Smooth muscle cell (in vitro differentiated cells): Measurements from ENCODE around the gene TMEM190. TPM values are rescaled to one million over a fixed set of nuclear protein-coding genes. Genes with fewer than 3 reads are reported as not detected.

Experiments used
- DNase-seq: peaks from one replicate; lab custom pipeline; 2025; ENCODE audit not compliant: unreplicated experiment; lab: John Stamatoyannopoulos, UW
- H2AFZ ChIP-seq: fragments of 200-600 bp; sonication (generic); 2 replicates; pipeline ENCODE4 v1.6.0; 2016; ENCODE audit warnings: antibody characterized with exemption, low read depth, mild to moderate bottlenecking
- H3F3A ChIP-seq: fragments of 200-600 bp; sonication (generic); 2 replicates; pipeline ENCODE4 v1.6.0; 2017; ENCODE audit warnings: antibody characterized with exemption, low read depth
- H3K27ac ChIP-seq: fragments of 200-600 bp; sonication (generic); 2 replicates; pipeline ENCODE4 v1.5.1; 2016; ENCODE audit warnings: low read depth, mild to moderate bottlenecking
- H3K27me3 ChIP-seq: fragments of 200-600 bp; sonication (generic); 2 replicates; pipeline ENCODE4 v1.6.1; 2016; ENCODE audit warnings: low read depth, mild to moderate bottlenecking
- H3K36me3 ChIP-seq: fragments of 200-600 bp; sonication (generic); 2 replicates; pipeline ENCODE4 v1.5.1; 2016; ENCODE audit warnings: low read depth
- H3K4me1 ChIP-seq: fragments of 200-600 bp; sonication (generic); 2 replicates; pipeline ENCODE4 v1.5.1; 2016; ENCODE audit warnings: low read depth
- H3K4me2 ChIP-seq: fragments of 200-600 bp; sonication (generic); 2 replicates; pipeline ENCODE4 v1.6.0; 2016; ENCODE audit warnings: mild to moderate bottlenecking
- H3K4me3 ChIP-seq: fragments of 200-600 bp; sonication (generic); 2 replicates; pipeline ENCODE4 v1.5.1; 2016; ENCODE audit warnings: mild to moderate bottlenecking
- H3K79me2 ChIP-seq: fragments of 200-600 bp; sonication (generic); 2 replicates; pipeline ENCODE4 v1.6.0; 2016; ENCODE audit warnings: low read depth, mild to moderate bottlenecking
- H3K9ac ChIP-seq: fragments of 200-600 bp; sonication (generic); 2 replicates; pipeline ENCODE4 v1.6.0; 2016; ENCODE audit warnings: low read depth
- H3K9me3 ChIP-seq: fragments of 200-600 bp; sonication (generic); replicated peaks from 2 replicates; pipeline ENCODE4 v1.5.1; 2016; ENCODE audit warnings: low read depth
- H4K20me1 ChIP-seq: fragments of 200-600 bp; sonication (generic); 2 replicates; pipeline ENCODE4 v1.6.0; 2016; ENCODE audit warnings: low read depth
- CTCF ChIP-seq: fragments of 200-600 bp; sonication (generic); IDR thresholded peaks from 2 replicates; pipeline ENCODE4 v1.5.1; 2017; ENCODE audit warnings: borderline replicate concordance, mild to moderate bottlenecking, antibody characterized with exemption; ENCODE audit not compliant: insufficient read depth, poor library complexity, severe bottlenecking
- WGBS: methylation state at CpG from one replicate; pipeline ENCODE4 v1.1.7; 2016; ENCODE audit warnings: low lambda C conversion rate; 5-methylcytosine and 5-hydroxymethylcytosine counted together
- polyA plus RNA-seq: library from polyadenylated mRNA; unstranded; fragments of >200 nt; fragmentation: Nextera tagmentation; extraction: Ambion mirVana; gene quantifications from 2 replicates; pipeline ENCODE4 v1.2.1, GENCODE V29; 2016
- total RNA-seq: library from RNA; depleted of rRNA; stranded (reverse); fragments of >200 nt; gene quantifications from 2 replicates; pipeline ENCODE4 v1.2.3, GENCODE V29; 2014

TMEM190 gene
- total and polyA plus RNA-seq, 2 experiments from 2014 or later = 8.2 TPM; not detected in 1

- no peaks in the 10 kb centered on the region for H3K9me3 ChIP-seq
- H3K4me2 ChIP-seq = peak overlapping the region; percentile 91
- no peaks in the 10 kb centered on the region for H3K36me3 ChIP-seq
- no peaks in the 10 kb centered on the region for H3F3A ChIP-seq
- H3K4me1 ChIP-seq = no peaks in the 10 kb centered on the region
- no peak for TF ChIP-seq CTCF
- no peak overlapping the region for H3K27ac ChIP-seq
- H4K20me1 ChIP-seq = no peaks in the 10 kb centered on the region
- WGBS = 3% methylated on average over 43 of the region's 72 CpGs
- no peak overlapping the region for H2AFZ ChIP-seq
- no peaks in the 10 kb centered on the region for H3K79me2 ChIP-seq
- H3K27me3 ChIP-seq = peaks cover 20% of the 10 kb centered on the region
- DNase-seq = peak; percentile 71
- H3K4me3 ChIP-seq = peak overlapping the region; percentile 56
- no peak overlapping the region for H3K9ac ChIP-seq
Observed at GRCh38 chr19:55353803-55354697, 22.6 kb upstream of the TMEM190 start.

GRCh38 chr19:55354698-55355212 lies 21.9 kb upstream of the TMEM190 start, which contains the start of gene COX6B2:
COX6B2 (minus strand) TSS chr19:55354719; CDS start chr19:55354521, 198 bp downstream.
- Histone ChIP-seq H3K79me2 (no peaks in the 10 kb centered on the region), H3K4me1 (no peaks in the 10 kb centered on the region), H3K36me3 (no peaks in the 10 kb centered on the region), H4K20me1 (no peaks in the 10 kb centered on the region), H3K27ac (no peak within 1 kb of the TSS), H3K9ac (no peak within 1 kb of the TSS), H3F3A (no peaks in the 10 kb centered on the region), H2AFZ (no peak within 1 kb of the TSS), H3K4me3 (peak within 1 kb of the TSS; percentile 56), H3K27me3 (peaks cover 20% of the 10 kb centered on the region), H3K4me2 (peak within 1 kb of the TSS; percentile 91), H3K9me3 (no peaks in the 10 kb centered on the region)
- no peak for TF ChIP-seq CTCF
- WGBS = 3% methylated on average over 12 of the region's 43 CpGs
- no peak for DNase-seq

GRCh38 chr19:55355213-55355821 lies 21.3 kb upstream of the TMEM190 start:
- Histone ChIP-seq H3K4me3 (no peak overlapping the region), H2AFZ (no peak overlapping the region), H3K4me2 (no peak overlapping the region), H3K36me3 (no peaks in the 10 kb centered on the region), H3K27ac (no peak overlapping the region), H3K27me3 (peaks cover 20% of the 10 kb centered on the region), H3K79me2 (no peaks in the 10 kb centered on the region), H3K4me1 (no peaks in the 10 kb centered on the region), H4K20me1 (no peaks in the 10 kb centered on the region), H3K9me3 (no peaks in the 10 kb centered on the region), H3F3A (no peaks in the 10 kb centered on the region), H3K9ac (no peak overlapping the region)
- DNase-seq = no peak
- 40% methylated on average over 13 of the region's 13 CpGs for WGBS
- TF ChIP-seq CTCF = no peak
